ACC112 (cell line): Measurements from ENCODE around the gene BMI1.
A peak's percentile ranks its signal among the peaks of the same experiment; 100 is the strongest.

Experiments
- H2AFZ ChIP-seq: fragments of 200-600 bp; sonication (generic); one replicate; pipeline ENCODE4 v1.6.0; 2017; ENCODE audit warnings: antibody characterized with exemption, low read length; ENCODE audit not compliant: unreplicated experiment
- H3K27ac ChIP-seq: fragments of 200-600 bp; sonication (generic); 2 replicates; pipeline ENCODE4 v1.5.1; 2014; ENCODE audit warnings: low read depth, mild to moderate bottlenecking, antibody characterized with exemption, low read length, moderate library complexity
- H3K27me3 ChIP-seq: fragments of 200-600 bp; sonication (generic); 2 replicates; pipeline ENCODE4 v1.6.1; 2014; ENCODE audit warnings: mild to moderate bottlenecking, antibody characterized with exemption, low read length, moderate library complexity, mixed read lengths; ENCODE audit not compliant: insufficient read depth
- H3K36me3 ChIP-seq: fragments of 200-600 bp; sonication (generic); 2 replicates; pipeline ENCODE4 v1.6.1; 2016; ENCODE audit warnings: mild to moderate bottlenecking, antibody characterized with exemption, low read length, moderate library complexity, mixed read lengths; ENCODE audit not compliant: insufficient read depth
- H3K4me1 ChIP-seq: fragments of 200-600 bp; sonication (generic); one replicate; pipeline ENCODE4 v1.6.1; 2016; ENCODE audit warnings: low read length, mixed read lengths; ENCODE audit not compliant: insufficient read depth, unreplicated experiment, control insufficient read depth
- H3K4me3 ChIP-seq: fragments of 200-600 bp; sonication (generic); 2 replicates; pipeline ENCODE4 v1.5.1; 2014; ENCODE audit warnings: mild to moderate bottlenecking, low read depth, low read length
- H3K79me2 ChIP-seq: fragments of 200-600 bp; sonication (generic); one replicate; pipeline ENCODE4 v1.6.0; 2016; ENCODE audit warnings: low read length; ENCODE audit not compliant: control insufficient read depth, unreplicated experiment, insufficient read depth

The BMI1 gene

DNA sequence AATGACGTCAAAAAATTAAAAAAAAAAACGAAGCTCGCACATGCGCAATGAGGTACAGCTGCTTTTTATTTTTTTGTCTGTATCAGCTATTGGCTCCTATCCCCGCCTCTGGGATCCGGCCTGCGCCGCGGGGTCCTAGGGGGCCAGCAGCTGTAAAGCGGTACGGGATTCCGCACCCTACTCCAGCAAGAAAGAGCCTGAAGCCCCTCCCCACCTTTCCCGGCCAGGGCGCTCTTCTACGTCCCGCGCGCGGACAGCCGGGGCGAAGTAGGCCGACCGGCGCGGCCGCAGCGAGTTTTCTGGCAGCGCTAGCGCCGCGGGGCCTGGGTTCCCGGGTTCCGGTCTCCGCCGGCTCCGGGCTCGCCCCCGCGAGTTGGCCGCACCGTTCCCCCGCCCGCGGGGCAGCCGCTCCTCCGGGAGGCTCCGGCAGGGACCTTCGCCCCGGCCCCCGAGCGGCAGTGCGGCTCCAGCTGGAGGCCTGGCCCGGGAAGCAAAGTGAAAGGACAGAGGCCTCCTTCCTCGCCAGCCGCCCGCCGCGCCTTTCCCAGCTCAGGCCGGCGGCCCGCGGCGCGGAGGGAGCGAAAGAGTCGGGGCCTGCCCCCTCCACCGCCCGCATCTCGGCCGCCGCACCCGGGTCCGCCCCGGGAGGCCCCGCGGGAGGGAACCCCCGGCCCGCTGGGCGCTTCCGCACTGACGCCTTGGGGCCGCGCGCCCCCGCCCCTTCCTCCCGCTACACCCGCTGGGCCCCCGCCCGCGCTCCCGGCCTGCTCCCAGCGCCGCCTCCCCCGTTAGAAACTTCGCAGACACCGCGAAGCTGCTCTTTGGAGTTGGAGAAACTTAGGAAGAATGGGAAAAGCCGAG lies 19.7 kb downstream of the BMI1 start:
- Histone ChIP-seq H3K27me3 (peaks cover 89% of the 10 kb centered on the region), H3K4me1 (no peaks in the 10 kb centered on the region), H3K27ac (peak overlapping the region; percentile 75), H2AFZ (peak overlapping the region; percentile 81), H3K4me3 (peak overlapping the region; percentile 85), H3K36me3 (no peaks in the 10 kb centered on the region), H3K79me2 (no peaks in the 10 kb centered on the region)

DNA sequence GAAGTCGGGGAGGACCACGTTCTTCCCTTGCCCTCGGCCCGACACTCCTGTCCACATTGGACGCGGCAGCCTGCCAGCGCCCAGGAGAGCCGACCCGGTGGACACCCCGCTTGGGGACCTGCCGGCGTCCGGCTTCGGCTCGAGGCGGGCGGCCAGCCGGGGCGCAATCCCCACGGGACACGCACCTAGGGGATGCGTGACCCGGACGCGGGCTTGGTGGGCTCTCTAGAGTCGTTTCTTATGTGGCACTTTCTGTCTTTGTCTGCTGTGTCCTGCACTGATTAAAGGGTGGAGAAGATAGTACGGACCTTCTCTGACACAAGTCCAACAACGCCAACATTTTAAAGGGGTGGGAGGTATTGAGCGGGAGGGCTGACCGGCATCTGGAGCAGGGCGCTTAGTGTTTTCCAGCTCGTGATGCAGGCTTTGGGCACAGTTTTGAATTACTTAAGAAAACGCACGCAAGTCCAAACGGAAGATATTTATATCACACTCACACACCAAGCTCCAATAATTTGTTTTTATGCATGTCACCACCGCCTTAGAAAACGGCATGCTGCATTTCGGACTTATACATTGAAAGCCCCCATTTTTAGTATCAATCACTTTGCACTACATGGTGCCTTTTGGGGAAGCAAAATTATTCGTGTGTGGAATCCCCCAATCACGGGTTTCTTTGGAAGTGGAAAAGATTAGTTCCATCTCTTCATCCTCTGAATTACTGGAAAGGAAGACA lies 20.5 kb downstream of the BMI1 start:
- no peaks in the 10 kb centered on the region for H3K79me2 ChIP-seq
- H2AFZ ChIP-seq: peak overlapping the region; percentile 81
- peaks cover 89% of the 10 kb centered on the region for H3K27me3 ChIP-seq
- H3K4me1 ChIP-seq: no peaks in the 10 kb centered on the region
- H3K4me3 ChIP-seq: peak overlapping the region; percentile 85
- H3K36me3 ChIP-seq: no peaks in the 10 kb centered on the region
- no peak overlapping the region; the same call in 1 of the 2 replicates for H3K27ac ChIP-seq

DNA sequence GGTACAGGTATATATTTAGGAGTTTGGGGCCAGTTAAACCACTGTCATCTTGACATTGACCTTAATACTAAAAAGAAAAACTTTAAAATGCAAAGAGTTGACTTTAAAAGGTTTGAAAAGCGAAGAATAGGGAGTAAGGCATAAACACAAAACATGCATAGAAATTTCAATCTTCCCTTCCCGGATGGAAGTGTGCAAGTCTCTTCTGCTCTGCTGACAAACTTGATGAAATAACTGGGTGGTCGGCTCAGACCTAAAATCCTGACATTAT lies 21.0 kb downstream of the BMI1 start:
- H3K4me3 ChIP-seq: peak overlapping the region; percentile 85; the same call in 1 of the 2 replicates
- H3K27ac ChIP-seq: no peak overlapping the region
- no peaks in the 10 kb centered on the region for H3K36me3 ChIP-seq
- no peaks in the 10 kb centered on the region for H3K4me1 ChIP-seq
- H3K79me2 ChIP-seq: no peaks in the 10 kb centered on the region
- peaks cover 89% of the 10 kb centered on the region for H3K27me3 ChIP-seq
- H2AFZ ChIP-seq: no peak overlapping the region

DNA sequence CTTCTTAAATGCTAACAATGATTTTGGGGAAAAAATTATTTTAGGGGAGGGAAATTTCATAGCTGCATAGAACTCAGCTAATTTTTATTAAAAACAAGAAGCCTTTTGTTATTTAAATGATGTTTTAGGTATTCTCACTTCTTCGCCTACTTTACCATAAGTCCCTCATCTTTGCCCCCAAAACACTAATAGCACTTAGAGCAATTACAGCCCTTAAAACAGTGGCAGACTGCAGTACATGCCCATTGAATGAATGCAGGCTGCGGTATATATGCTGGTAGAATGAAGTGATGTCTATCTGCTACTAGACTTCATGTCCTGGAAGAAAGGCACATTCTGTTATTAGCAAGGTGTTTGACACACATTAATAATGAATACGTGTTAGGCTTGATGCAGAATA lies 21.5 kb downstream of the BMI1 start:
- Histone ChIP-seq H3K27ac (no peak overlapping the region), H3K4me1 (no peaks in the 10 kb centered on the region), H3K27me3 (peaks cover 89% of the 10 kb centered on the region), H3K4me3 (no peak overlapping the region), H3K79me2 (no peaks in the 10 kb centered on the region), H3K36me3 (no peaks in the 10 kb centered on the region), H2AFZ (no peak overlapping the region)

DNA sequence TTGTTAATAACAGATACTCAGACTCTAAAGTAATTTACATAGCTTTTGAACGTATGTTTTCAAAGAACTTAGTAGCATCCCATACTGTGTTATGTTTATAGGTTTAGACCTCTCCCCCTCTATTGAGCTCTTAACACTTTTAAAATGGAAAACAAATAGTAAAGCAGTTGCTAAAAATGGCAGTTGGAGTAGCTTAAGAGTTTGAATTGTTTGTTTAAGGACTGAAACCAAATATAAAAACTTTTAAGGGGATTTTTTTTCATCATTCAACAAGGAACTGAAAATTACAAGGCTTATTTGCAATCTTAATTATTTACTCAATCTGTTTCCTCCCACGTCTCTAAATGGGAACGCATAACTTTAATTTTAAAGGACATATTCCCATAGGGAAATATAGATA lies 22.8 kb downstream of the BMI1 start:
- no peak overlapping the region for H2AFZ ChIP-seq
- H3K79me2 ChIP-seq: no peaks in the 10 kb centered on the region
- H3K4me1 ChIP-seq: no peaks in the 10 kb centered on the region
- no peaks in the 10 kb centered on the region for H3K36me3 ChIP-seq
- no peak overlapping the region for H3K4me3 ChIP-seq
- H3K27ac ChIP-seq: no peak overlapping the region
- H3K27me3 ChIP-seq: peaks cover 89% of the 10 kb centered on the region

DNA sequence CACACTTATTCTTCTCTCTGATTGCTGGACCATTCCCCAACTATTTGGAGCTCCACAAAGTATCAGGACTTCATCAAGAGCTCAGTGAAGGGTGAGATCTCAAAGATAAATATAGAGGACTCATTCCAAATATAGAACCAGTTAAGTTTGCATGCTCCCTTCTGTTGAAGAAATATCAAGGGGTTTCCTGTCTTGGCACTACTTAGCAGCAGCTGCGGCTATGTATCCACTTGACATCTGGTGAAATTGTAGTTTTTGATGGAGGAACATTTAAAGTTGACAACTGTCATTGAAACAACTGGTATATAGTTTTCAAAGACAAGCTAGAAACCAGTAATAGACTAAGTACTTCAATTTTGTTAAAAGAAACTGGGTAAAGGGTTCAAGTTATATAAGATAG lies 23.4 kb downstream of the BMI1 start:
- Histone ChIP-seq H3K4me3 (no peak overlapping the region), H3K27ac (no peak overlapping the region), H2AFZ (no peak overlapping the region), H3K4me1 (no peaks in the 10 kb centered on the region), H3K36me3 (no peaks in the 10 kb centered on the region), H3K27me3 (peaks cover 87% of the 10 kb centered on the region), H3K79me2 (no peaks in the 10 kb centered on the region)

DNA sequence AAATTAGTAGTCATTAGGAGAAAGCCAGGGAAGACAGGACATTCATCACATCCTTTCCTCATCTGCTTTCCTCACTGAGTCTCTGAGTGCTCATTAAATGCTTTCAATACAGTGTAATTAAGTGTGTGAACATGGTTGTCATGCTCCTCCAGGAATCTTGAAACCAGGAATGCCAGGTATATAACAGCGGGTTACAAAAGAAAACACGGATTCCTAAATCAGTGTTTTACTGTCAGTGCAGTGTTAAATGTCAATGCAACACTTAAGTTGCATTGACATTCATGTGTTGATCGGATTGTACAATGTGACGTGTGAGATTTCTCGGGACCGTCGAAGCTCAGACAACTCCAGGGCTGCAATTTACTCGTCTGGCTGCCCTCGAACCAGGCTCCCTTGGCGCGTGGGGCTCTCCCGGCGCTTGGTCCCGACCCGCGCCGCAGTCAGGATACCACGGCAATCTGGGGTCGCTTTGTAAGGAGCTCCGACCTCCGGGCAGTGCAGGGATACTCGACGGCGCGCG lies 23.9 kb downstream of the BMI1 start:
- no peaks in the 10 kb centered on the region for H3K79me2 ChIP-seq
- H3K4me3 ChIP-seq: no peak overlapping the region
- H3K36me3 ChIP-seq: no peaks in the 10 kb centered on the region
- peaks cover 82% of the 10 kb centered on the region for H3K27me3 ChIP-seq
- no peaks in the 10 kb centered on the region for H3K4me1 ChIP-seq
- no peak overlapping the region for H3K27ac ChIP-seq
- H2AFZ ChIP-seq: no peak overlapping the region

DNA sequence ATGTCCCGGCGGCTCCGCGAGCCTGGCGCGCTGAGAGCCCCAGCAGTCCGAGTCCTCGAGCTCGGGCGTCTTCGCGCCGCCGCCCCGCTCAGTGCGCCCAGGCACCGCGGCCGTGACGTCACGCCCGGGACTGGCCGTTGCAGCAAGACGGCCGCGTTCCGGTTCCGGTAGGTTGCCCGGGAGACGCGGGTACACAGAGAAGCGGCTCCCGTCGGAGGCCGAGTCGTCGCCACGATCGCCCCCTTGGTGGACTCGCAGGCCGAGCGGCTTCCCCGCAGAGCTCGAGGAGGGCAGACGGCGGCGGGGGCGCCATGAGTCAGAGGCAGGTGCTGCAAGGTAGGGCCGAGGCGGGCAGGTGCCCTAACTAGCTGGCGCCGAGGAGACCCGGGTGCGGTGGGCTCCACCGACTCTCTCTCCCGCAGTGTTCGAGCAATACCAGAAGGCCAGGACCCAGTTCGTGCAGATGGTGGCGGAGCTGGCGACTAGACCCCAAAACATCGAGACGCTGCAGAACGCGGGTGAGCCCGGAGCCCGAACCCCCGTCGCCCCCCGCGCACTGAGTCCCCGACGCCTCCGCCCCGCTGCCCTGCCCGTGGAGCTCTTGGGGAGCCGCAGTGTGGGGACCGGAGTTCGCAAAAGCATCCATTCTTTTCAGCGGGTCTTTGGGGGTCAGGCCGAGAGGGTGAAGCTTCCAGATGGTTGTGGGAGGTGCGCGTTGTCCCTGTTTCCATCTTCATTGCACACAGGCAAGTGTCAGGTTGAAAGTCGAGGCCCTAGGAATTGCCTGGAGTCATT lies 24.6 kb downstream of the BMI1 start, which contains the start of gene SPAG6:
SPAG6 (plus strand) TSS at position 196 of the 795 bp plus-strand sequence; CDS start at position 312, 116 bp downstream.
- Histone ChIP-seq H3K27ac (no peak within 1 kb of the TSS), H2AFZ (no peak within 1 kb of the TSS)

DNA sequence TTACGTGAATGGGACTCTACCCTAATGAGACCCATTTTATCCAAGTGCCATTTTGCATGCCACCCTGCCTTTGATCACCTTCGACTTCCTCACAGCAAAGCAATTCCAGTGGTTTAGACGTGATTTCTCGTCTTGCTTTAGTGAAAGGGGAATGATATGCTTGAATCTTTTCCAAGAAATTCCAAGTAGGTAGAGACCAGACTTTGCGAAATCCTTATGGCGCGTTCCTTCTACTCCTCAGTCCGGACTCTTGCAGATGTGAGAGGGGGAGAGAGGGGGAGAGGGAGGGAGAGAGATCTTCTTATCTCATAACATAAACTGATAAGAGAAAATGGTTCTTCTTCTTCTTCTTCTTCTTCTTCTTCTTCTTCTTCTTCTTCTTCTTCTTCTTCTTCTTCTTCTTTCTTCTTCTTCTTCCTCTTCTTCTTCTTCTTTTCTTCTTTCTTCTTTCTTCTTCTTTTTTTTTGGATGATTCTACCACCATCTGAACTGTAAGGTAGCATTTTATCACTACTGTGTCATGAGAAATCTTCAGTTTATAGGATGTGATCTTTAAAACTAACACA lies 25.3 kb downstream of the BMI1 start:
- H3K36me3 ChIP-seq: no peaks in the 10 kb centered on the region
- H3K79me2 ChIP-seq: no peaks in the 10 kb centered on the region
- H3K4me1 ChIP-seq: no peaks in the 10 kb centered on the region
- peaks cover 79% of the 10 kb centered on the region for H3K27me3 ChIP-seq
- H2AFZ ChIP-seq: no peak overlapping the region
- no peak overlapping the region for H3K27ac ChIP-seq
- no peak overlapping the region for H3K4me3 ChIP-seq

More for the DNA sequence above, 24.6 kb downstream of the BMI1 start, which contains the start of gene SPAG6:
- no peaks in the 10 kb centered on the region for H3K4me1 ChIP-seq
- H3K4me3 ChIP-seq: no peak within 1 kb of the TSS
- H3K79me2 ChIP-seq: no peaks in the 10 kb centered on the region
- no peaks in the 10 kb centered on the region for H3K36me3 ChIP-seq
- H3K27me3 ChIP-seq: peaks cover 80% of the 10 kb centered on the region

DNA sequence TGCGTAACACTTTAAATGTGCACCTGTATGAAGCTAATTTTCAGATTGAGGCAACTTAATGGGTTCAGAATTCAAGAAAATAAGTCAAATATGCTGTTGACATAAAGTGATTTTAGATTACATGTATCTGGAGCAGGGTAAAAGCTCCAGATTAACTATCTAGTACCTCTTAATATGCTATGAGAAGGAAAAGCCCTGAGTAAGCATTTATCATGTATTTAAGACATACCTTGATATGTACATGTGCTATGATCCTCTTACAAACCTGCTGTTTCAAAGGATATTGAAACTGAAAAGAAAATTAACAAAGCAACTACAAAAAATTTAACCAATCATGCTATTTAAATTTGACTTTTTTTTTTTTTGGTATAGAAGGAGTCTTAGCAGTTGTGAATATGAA lies 28.9 kb downstream of the BMI1 start:
- Histone ChIP-seq H3K27me3 (peaks cover 43% of the 10 kb centered on the region), H2AFZ (no peak overlapping the region), H3K36me3 (no peaks in the 10 kb centered on the region), H3K79me2 (no peaks in the 10 kb centered on the region), H3K27ac (no peak overlapping the region), H3K4me3 (no peak overlapping the region), H3K4me1 (no peaks in the 10 kb centered on the region)
